ENCODE measurements around the gene ZBTB16. TPM values are rescaled to one million over a fixed set of nuclear protein-coding genes. Genes with fewer than 3 reads are reported as not detected.

Gene ZBTB16
- total and polyA plus RNA-seq, 2 donors: 10.3 to 95.2 TPM

- 91% methylated on average over 1 of the region's 1 CpG for WGBS
- Histone ChIP-seq H3K36me3 (ENCODE audit: insufficient read depth) (no peaks in the 10 kb centered on the region), H3K27ac (ENCODE audit: low read depth) (peak overlapping the region; percentile 88), H3K4me3 (ENCODE audit: low read depth, low read length) (no peak overlapping the region), H3K4me1 (ENCODE audit: insufficient read depth) (no peaks in the 10 kb centered on the region)
- no peak for DNase-seq (ENCODE audit: extremely low spot score)
Measured at GRCh38 chr11:114178656-114179055, 119.1 kb downstream of the ZBTB16 start.

DNA sequence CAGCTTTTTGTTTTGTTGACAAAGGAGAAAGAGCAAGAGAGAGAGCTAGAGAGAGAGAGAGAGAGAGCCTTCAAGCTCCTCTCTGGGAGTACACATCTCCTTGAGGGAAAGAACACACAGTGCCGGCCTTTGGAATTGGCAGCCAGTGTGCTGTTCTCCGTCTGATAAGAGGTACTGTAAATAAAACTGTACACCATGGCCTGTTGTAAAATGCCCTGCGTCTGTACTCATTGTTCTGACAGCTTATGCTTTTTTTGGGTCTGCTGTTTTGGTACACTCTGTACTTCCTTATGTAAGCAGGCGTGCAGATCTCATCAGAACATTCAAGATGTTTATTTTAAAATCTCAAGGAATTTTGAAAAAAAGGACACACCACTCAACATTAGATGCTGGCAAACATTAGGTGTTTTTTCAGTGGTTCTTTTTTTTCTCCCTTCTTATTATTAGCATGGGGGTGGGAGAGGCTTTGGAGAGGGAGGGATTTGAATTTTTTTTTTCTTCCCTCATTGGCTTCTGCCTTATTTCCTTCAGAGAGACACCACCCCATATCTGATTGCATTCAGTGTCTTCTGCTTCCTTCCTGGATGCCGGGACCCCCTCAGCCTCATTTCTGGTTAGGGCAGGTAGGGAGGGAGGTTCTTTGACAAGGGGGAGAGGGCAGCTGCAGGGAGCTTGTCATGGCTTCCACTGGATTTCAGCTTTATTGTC is 119.9 kb downstream of the ZBTB16 start:
- H3K36me3 ChIP-seq (ENCODE audit: insufficient read depth): no peaks in the 10 kb centered on the region
- peak overlapping the region; percentile 88 for H3K27ac ChIP-seq (ENCODE audit: low read depth)
- H3K4me3 ChIP-seq (ENCODE audit: low read depth, low read length): no peak overlapping the region
- no peaks in the 10 kb centered on the region for H3K4me1 ChIP-seq (ENCODE audit: insufficient read depth)
- 2% methylated on average over 5 of the region's 5 CpGs for WGBS
- peak; percentile 87 for DNase-seq (ENCODE audit: extremely low spot score)

- no peaks in the 10 kb centered on the region for H3K4me1 ChIP-seq (ENCODE audit: insufficient read depth)
- 75% methylated on average over 7 of the region's 7 CpGs for WGBS
Measured at GRCh38 chr11:114180301-114181055, 121.0 kb downstream of the ZBTB16 start.

GRCh38 chr11:114181195-114181594 is 121.7 kb downstream of the ZBTB16 start:
- no peak for DNase-seq (ENCODE audit: extremely low spot score)
- H3K4me1 ChIP-seq (ENCODE audit: insufficient read depth): no peaks in the 10 kb centered on the region
- no peak overlapping the region for H3K4me3 ChIP-seq (ENCODE audit: low read depth, low read length)
- H3K36me3 ChIP-seq (ENCODE audit: insufficient read depth): no peaks in the 10 kb centered on the region
- over 99% methylated on average over 3 of the region's 3 CpGs for WGBS
- H3K27ac ChIP-seq (ENCODE audit: low read depth): no peak overlapping the region

More at GRCh38 chr11:114180301-114181055, 121.0 kb downstream of the ZBTB16 start:
- Histone ChIP-seq H3K27ac (ENCODE audit: low read depth) (peak overlapping the region; percentile 76), H3K36me3 (ENCODE audit: insufficient read depth) (no peaks in the 10 kb centered on the region), H3K4me3 (ENCODE audit: low read depth, low read length) (no peak overlapping the region)
- DNase-seq (ENCODE audit: extremely low spot score): no peak

DNA sequence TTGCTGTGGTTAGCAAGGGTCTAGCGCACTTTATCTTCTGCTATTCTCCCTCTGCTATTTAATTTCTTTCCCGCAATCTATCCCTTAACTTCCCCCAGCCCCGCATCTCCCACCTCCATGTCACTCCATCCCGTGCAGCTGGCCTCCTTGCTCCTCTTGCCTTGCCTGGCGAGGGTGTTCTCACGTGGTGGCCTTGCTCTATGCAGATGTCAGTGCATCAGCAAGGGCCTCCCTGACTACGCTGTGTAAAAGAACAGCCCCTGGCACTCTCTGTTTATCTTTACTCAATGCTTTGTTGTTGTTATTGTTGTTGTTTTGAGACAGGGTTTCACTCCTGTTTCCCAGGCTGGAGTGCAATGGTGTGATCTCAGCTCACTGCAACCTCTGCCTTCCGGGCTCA is 122.2 kb downstream of the ZBTB16 start:
- WGBS: 92% methylated on average over 8 of the region's 8 CpGs
- Histone ChIP-seq H3K27ac (ENCODE audit: low read depth) (no peak overlapping the region), H3K36me3 (ENCODE audit: insufficient read depth) (no peaks in the 10 kb centered on the region), H3K4me3 (ENCODE audit: low read depth, low read length) (no peak overlapping the region), H3K4me1 (ENCODE audit: insufficient read depth) (no peaks in the 10 kb centered on the region)
- DNase-seq (ENCODE audit: extremely low spot score): no peak

DNA sequence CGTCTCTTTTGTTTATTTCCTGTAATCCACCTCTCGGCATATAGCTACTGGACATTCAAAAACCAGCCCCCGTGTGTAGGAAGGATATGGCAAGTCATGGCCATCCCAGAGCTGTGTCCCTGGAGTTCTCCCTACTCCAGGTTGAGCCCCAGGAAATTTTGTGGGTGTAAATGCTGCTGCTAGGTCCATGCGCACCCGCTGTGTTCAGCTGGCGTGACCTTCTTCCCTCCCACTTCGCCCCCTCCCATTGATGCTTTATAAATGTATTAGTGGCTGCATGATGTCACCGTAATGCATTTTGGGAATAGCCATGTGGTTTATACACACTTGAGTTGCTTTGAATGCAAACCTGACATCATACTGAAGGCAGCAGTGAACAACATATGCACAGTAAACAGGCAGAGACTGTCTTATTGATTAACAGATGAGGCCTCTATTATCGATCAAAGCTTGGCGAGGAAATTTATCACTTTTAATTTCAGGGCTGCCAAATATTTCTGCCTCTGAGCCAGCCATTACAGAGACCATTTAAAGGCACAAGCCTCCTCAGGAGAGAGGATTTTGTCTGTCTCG is 123.0 kb downstream of the ZBTB16 start:
- no peak for DNase-seq (ENCODE audit: extremely low spot score)
- Histone ChIP-seq H3K27ac (ENCODE audit: low read depth) (peak overlapping the region; percentile 61), H3K4me1 (ENCODE audit: insufficient read depth) (no peaks in the 10 kb centered on the region), H3K36me3 (ENCODE audit: insufficient read depth) (no peaks in the 10 kb centered on the region), H3K4me3 (ENCODE audit: low read depth, low read length) (no peak overlapping the region)
- 70% methylated on average over 11 of the region's 11 CpGs for WGBS

DNA sequence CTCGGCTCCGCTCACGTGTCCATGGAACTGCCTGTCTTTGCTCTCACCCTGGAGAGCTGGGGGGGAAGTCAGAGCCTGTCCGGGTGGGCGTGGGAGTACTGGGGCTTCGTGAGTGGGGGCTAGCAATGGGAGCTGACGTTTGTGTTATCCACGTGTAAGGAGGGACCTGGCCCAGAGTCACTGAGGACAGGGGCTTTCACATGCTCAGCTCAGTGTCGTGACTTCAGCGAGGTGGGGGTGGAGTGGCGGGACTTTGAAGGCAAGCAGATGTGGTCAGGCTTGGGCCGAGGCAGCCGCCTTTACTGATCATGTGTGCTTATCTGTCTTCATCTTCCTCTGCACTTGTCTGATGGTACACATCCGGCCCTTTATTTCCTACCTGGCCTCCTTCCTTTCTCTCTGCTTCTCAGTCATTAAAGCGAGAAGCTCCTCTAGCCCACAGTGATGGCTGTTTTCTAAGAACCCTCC is 123.6 kb downstream of the ZBTB16 start:
- Histone ChIP-seq H3K4me3 (ENCODE audit: low read depth, low read length) (no peak overlapping the region), H3K4me1 (ENCODE audit: insufficient read depth) (no peaks in the 10 kb centered on the region), H3K36me3 (ENCODE audit: insufficient read depth) (peaks cover 1% of the 10 kb centered on the region), H3K27ac (ENCODE audit: low read depth) (peak overlapping the region; percentile 61)
- WGBS: 34% methylated on average over 15 of the region's 15 CpGs
- DNase-seq (ENCODE audit: extremely low spot score): no peak

DNA sequence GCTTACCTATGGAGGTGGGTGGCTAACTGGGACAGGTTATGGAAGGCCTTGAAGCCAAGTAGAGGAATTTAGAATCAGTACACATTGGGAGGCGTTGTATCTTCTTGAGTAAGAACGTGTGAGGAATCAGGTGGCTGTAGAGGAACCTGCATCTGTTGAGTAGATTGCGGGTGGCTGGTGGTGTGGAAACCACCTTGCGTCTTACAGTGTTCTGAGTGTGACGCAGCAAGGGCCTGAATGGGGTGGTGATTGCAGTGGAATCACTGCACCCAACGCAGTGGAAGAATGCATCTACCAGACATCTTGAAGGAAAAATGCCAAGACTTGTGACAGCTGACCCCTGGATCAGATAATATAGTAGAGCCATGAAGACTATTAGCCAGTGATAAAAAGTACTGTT is 125.9 kb downstream of the ZBTB16 start:
- Histone ChIP-seq H3K27ac (ENCODE audit: low read depth) (no peak overlapping the region), H3K4me3 (ENCODE audit: low read depth, low read length) (no peak overlapping the region), H3K36me3 (ENCODE audit: insufficient read depth) (peaks cover 2% of the 10 kb centered on the region), H3K4me1 (ENCODE audit: insufficient read depth) (no peaks in the 10 kb centered on the region)
- WGBS: 93% methylated on average over 6 of the region's 6 CpGs
- DNase-seq (ENCODE audit: extremely low spot score): no peak

DNA sequence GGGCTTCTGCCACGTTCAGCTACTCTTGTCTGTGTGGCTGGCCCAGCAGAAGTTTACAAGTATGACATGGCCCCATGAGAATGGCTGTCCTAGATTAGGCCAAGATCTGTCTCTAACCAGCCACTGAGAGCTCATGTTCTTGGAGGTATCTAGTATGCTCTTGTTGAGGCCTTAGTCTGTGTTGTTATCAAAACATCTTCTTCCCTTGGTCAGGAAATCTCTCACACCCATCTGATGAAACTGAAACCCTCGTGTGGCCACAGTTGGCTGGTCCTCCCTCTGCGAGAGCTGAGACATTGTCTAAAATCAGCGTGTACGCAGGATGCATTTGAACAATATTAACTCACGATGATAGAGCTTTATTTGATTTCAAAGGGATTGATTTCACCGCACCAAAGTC is 127.7 kb downstream of the ZBTB16 start:
- H3K4me1 ChIP-seq (ENCODE audit: insufficient read depth): no peaks in the 10 kb centered on the region
- no peak for DNase-seq (ENCODE audit: extremely low spot score)
- no peak overlapping the region for H3K4me3 ChIP-seq (ENCODE audit: low read depth, low read length)
- peaks cover 2% of the 10 kb centered on the region for H3K36me3 ChIP-seq (ENCODE audit: insufficient read depth)
- 89% methylated on average over 7 of the region's 7 CpGs for WGBS
- H3K27ac ChIP-seq (ENCODE audit: low read depth): no peak overlapping the region

- WGBS: 84% methylated on average over 3 of the region's 3 CpGs
- peaks cover 1% of the 10 kb centered on the region for H3K4me1 ChIP-seq (ENCODE audit: insufficient read depth)
- H3K36me3 ChIP-seq (ENCODE audit: insufficient read depth): peaks cover 2% of the 10 kb centered on the region
Measured at GRCh38 chr11:114188851-114189570, 129.5 kb downstream of the ZBTB16 start.

GRCh38 chr11:114190630-114191029 is 131.1 kb downstream of the ZBTB16 start:
- WGBS: 92% methylated on average over 4 of the region's 4 CpGs
- no peak for DNase-seq (ENCODE audit: extremely low spot score)
- Histone ChIP-seq H3K4me1 (ENCODE audit: insufficient read depth) (peaks cover 1% of the 10 kb centered on the region), H3K27ac (ENCODE audit: low read depth) (no peak overlapping the region), H3K36me3 (ENCODE audit: insufficient read depth) (peaks cover 2% of the 10 kb centered on the region), H3K4me3 (ENCODE audit: low read depth, low read length) (no peak overlapping the region)

More at GRCh38 chr11:114188851-114189570, 129.5 kb downstream of the ZBTB16 start:
- DNase-seq (ENCODE audit: extremely low spot score): no peak
- Histone ChIP-seq H3K27ac (ENCODE audit: low read depth) (no peak overlapping the region), H3K4me3 (ENCODE audit: low read depth, low read length) (no peak overlapping the region)

DNA sequence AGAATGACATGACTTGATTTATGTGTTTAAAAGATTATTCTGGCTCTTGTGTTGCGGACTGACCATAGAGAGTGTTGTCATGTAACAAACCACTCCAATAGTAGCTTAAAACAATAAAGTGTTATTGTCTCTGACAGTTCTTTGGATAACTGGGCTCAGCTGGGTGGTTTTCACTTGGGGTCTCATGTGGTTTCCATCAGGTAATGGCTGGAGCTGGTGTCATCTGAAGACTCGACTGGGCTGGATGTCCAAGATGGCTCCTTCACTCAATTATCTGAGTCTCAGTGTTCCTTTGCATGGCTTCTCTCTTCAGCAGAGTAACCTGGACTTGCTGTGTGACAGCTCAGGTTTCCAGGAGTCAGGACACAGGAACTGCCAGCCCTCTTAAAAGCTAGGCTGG is 132.4 kb downstream of the ZBTB16 start:
- Histone ChIP-seq H3K4me1 (ENCODE audit: insufficient read depth) (peaks cover 1% of the 10 kb centered on the region), H3K4me3 (ENCODE audit: low read depth, low read length) (no peak overlapping the region), H3K36me3 (ENCODE audit: insufficient read depth) (peaks cover 2% of the 10 kb centered on the region), H3K27ac (ENCODE audit: low read depth) (no peak overlapping the region)
- DNase-seq (ENCODE audit: extremely low spot score): no peak
- 82% methylated on average over 2 of the region's 2 CpGs for WGBS

- Histone ChIP-seq H3K36me3 (ENCODE audit: insufficient read depth) (peaks cover 2% of the 10 kb centered on the region), H3K4me3 (ENCODE audit: low read depth, low read length) (no peak overlapping the region), H3K4me1 (ENCODE audit: insufficient read depth) (peaks cover 1% of the 10 kb centered on the region), H3K27ac (ENCODE audit: low read depth) (peak overlapping the region; percentile 46)
- 79% methylated on average over 4 of the region's 4 CpGs for WGBS
- no peak for DNase-seq (ENCODE audit: extremely low spot score)
Measured at GRCh38 chr11:114192841-114193389, 133.4 kb downstream of the ZBTB16 start.

All from urinary bladder (tissue), 4 donors.